ENCODE data around the gene CLCA4.
"Not testable (repeated sequence)": the region's sequence is repeated elsewhere in the genome, so short reads cannot be mapped to it uniquely, and the experiment has no call there.

Gene CLCA4

GRCh38 chr1:86530211-86530845 is 16.6 kb upstream of the CLCA4 start:
- no peak for DNase-seq

GRCh38 chr1:86537928-86538695 is 8.8 kb upstream of the CLCA4 start:
- no peak for DNase-seq

- no peak for DNase-seq
These were observed 8.1 kb upstream of the CLCA4 start for GRCh38 chr1:86538775-86539174.

- no peak for DNase-seq
These were observed 5.0 kb upstream of the CLCA4 start for GRCh38 chr1:86541859-86542258.

GRCh38 chr1:86542631-86543030 is 4.2 kb upstream of the CLCA4 start:
- DNase-seq, result no peak

- DNase-seq, result no peak
These were observed 2.0 kb downstream of the CLCA4 start for GRCh38 chr1:86548839-86549238.

GRCh38 chr1:86551305-86551704 is 4.4 kb downstream of the CLCA4 start:
- DNase-seq, result no peak

- no peak for DNase-seq
These were observed 5.5 kb downstream of the CLCA4 start for GRCh38 chr1:86552376-86552775.

GRCh38 chr1:86557739-86558138 is 10.9 kb downstream of the CLCA4 start:
- no peak for DNase-seq

- DNase-seq, result no peak
These were observed 17.0 kb downstream of the CLCA4 start for GRCh38 chr1:86563849-86564248.

- no peak for DNase-seq
These were observed 20.5 kb downstream of the CLCA4 start for GRCh38 chr1:86567341-86567740.

GRCh38 chr1:86567878-86568277 is 21.0 kb downstream of the CLCA4 start:
- DNase-seq, result no peak

GRCh38 chr1:86573763-86574484 is 27.0 kb downstream of the CLCA4 start:
- DNase-seq, result no peak

GRCh38 chr1:86581231-86581630 is 34.4 kb downstream of the CLCA4 start:
- DNase-seq, result no peak

GRCh38 chr1:86582161-86582560 is 35.3 kb downstream of the CLCA4 start:
- no peak for DNase-seq

GRCh38 chr1:86583032-86583431 is 36.2 kb downstream of the CLCA4 start:
- no peak for DNase-seq

GRCh38 chr1:86583593-86583992 is 36.7 kb downstream of the CLCA4 start:
- DNase-seq, result no peak

- no peak for DNase-seq
These were observed 47.4 kb downstream of the CLCA4 start for GRCh38 chr1:86594284-86594770.

- no peak for DNase-seq
These were observed 49.3 kb downstream of the CLCA4 start for GRCh38 chr1:86596224-86596623.

GRCh38 chr1:86596741-86597290 is 49.9 kb downstream of the CLCA4 start:
- DNase-seq, result no peak

GRCh38 chr1:86606080-86606479 is 59.2 kb downstream of the CLCA4 start:
- DNase-seq, result not testable (repeated sequence)

- DNase-seq, result no peak
These were observed 69.6 kb downstream of the CLCA4 start for GRCh38 chr1:86616433-86616832.

GRCh38 chr1:86616871-86617270 is 70.0 kb downstream of the CLCA4 start:
- peak; percentile 82 for DNase-seq

- DNase-seq, result no peak
These were observed 71.5 kb downstream of the CLCA4 start for GRCh38 chr1:86618358-86618757.

All from suppressor macrophage treated with lipopolysaccharide for 4 hours (primary cell).